Loucy (cell line): ENCODE data around the gene ZDHHC14.

Experiments
- EZH2phosphoT487 ChIP-seq: fragments of 200-600 bp; IDR thresholded peaks from 2 replicates; pipeline ENCODE4 v1.6.1; 2018; ENCODE audit warnings: antibody characterized with exemption, mild to moderate bottlenecking, moderate library complexity, borderline replicate concordance
- TF ChIP-seq, protein P1 (sequence below): fragments of 200-600 bp; sonication (generic); conservative IDR thresholded peaks from 2 replicates; pipeline ENCODE4 v1.5.1; 2014; ENCODE audit warnings: mild to moderate bottlenecking, antibody characterized with exemption, low read length

- TF ChIP-seq, protein P1, sequence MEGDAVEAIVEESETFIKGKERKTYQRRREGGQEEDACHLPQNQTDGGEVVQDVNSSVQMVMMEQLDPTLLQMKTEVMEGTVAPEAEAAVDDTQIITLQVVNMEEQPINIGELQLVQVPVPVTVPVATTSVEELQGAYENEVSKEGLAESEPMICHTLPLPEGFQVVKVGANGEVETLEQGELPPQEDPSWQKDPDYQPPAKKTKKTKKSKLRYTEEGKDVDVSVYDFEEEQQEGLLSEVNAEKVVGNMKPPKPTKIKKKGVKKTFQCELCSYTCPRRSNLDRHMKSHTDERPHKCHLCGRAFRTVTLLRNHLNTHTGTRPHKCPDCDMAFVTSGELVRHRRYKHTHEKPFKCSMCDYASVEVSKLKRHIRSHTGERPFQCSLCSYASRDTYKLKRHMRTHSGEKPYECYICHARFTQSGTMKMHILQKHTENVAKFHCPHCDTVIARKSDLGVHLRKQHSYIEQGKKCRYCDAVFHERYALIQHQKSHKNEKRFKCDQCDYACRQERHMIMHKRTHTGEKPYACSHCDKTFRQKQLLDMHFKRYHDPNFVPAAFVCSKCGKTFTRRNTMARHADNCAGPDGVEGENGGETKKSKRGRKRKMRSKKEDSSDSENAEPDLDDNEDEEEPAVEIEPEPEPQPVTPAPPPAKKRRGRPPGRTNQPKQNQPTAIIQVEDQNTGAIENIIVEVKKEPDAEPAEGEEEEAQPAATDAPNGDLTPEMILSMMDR = no peak
- TF ChIP-seq EZH2phosphoT487 = no peak
Observed at GRCh38 chr6:157666729-157667128, 285.7 kb downstream of the ZDHHC14 start.
